Osteocyte (in vitro differentiated cells): ENCODE results near the gene GULP1. TPM values are rescaled to one million over a fixed set of nuclear protein-coding genes. Genes with fewer than 3 reads are reported as not detected.
A peak's percentile ranks its signal among the peaks of the same experiment; 100 is the strongest.

Source experiments
- DNase-seq: peaks from one replicate; pipeline ENCODE4 v3.0.0; 2021; ENCODE audit warnings: mixed read lengths; ENCODE audit not compliant: unreplicated experiment; ENCODE audit errors: extremely low spot score
- H3K27ac Mint-ChIP-seq: one replicate; pipeline ENCODE4 v1.8.0; 2021; ENCODE audit warnings: mild to moderate bottlenecking, mixed read lengths; ENCODE audit not compliant: unreplicated experiment
- H3K27me3 Mint-ChIP-seq: one replicate; pipeline ENCODE4 v1.8.0; 2021; ENCODE audit warnings: mixed read lengths; ENCODE audit not compliant: unreplicated experiment
- H3K36me3 Mint-ChIP-seq: one replicate; pipeline ENCODE4 v1.8.0; 2021; ENCODE audit warnings: mixed read lengths; ENCODE audit not compliant: unreplicated experiment
- H3K4me1 Mint-ChIP-seq: one replicate; pipeline ENCODE4 v1.8.0; 2021; ENCODE audit warnings: mixed read lengths; ENCODE audit not compliant: unreplicated experiment
- H3K4me3 Mint-ChIP-seq: one replicate; pipeline ENCODE4 v1.8.0; 2021; ENCODE audit warnings: mild to moderate bottlenecking, moderate library complexity, mixed read lengths; ENCODE audit not compliant: unreplicated experiment
- H3K9me3 Mint-ChIP-seq: one replicate; pipeline ENCODE4 v1.8.0; 2021; ENCODE audit warnings: mixed read lengths; ENCODE audit not compliant: unreplicated experiment
- CTCF ChIP-seq: fragments of 200-600 bp; sonication (generic); IDR thresholded peaks from 2 replicates; pipeline ENCODE4 v1.5.0; 2021; ENCODE audit warnings: antibody characterized with exemption, mild to moderate bottlenecking, moderate library complexity
- total RNA-seq: library from RNA; stranded (reverse); gene quantifications from 2 replicates; pipeline ENCODE4 v1.2.1, GENCODE V29; 2021

GULP1 gene
- total RNA-seq, 1 donor from 2014 or later = 36.7 TPM

- Mint-ChIP-seq H3K36me3 (peaks cover 13% of the 10 kb centered on the region), H3K9me3 (peaks cover 10% of the 10 kb centered on the region), H3K4me3 (no peak overlapping the region), H3K27ac (no peak overlapping the region), H3K27me3 (no peaks in the 10 kb centered on the region), H3K4me1 (peaks cover 31% of the 10 kb centered on the region)
- TF ChIP-seq CTCF = no peak
- DNase-seq = no peak
Observed at GRCh38 chr2:188380280-188380679, 88.6 kb downstream of the GULP1 start.

GRCh38 chr2:188381614-188382013, 89.9 kb downstream of the GULP1 start:
- Mint-ChIP-seq H3K4me3 (no peak overlapping the region), H3K4me1 (peaks cover 31% of the 10 kb centered on the region), H3K9me3 (peaks cover 18% of the 10 kb centered on the region), H3K27me3 (no peaks in the 10 kb centered on the region), H3K27ac (peak overlapping the region; percentile 77), H3K36me3 (peaks cover 21% of the 10 kb centered on the region)
- DNase-seq = no peak
- no peak for TF ChIP-seq CTCF

- no peak for TF ChIP-seq CTCF
- Mint-ChIP-seq H3K4me1 (peaks cover 31% of the 10 kb centered on the region), H3K4me3 (no peak overlapping the region), H3K36me3 (peaks cover 21% of the 10 kb centered on the region), H3K27ac (peak overlapping the region; percentile 70), H3K27me3 (no peaks in the 10 kb centered on the region), H3K9me3 (peaks cover 18% of the 10 kb centered on the region)
- no peak for DNase-seq
Observed at GRCh38 chr2:188382107-188382506, 90.4 kb downstream of the GULP1 start.

GRCh38 chr2:188383158-188383557, 91.5 kb downstream of the GULP1 start:
- Mint-ChIP-seq H3K27ac (peak overlapping the region; percentile 70), H3K4me1 (peaks cover 31% of the 10 kb centered on the region), H3K4me3 (peak overlapping the region; percentile 36), H3K27me3 (no peaks in the 10 kb centered on the region), H3K36me3 (peaks cover 21% of the 10 kb centered on the region), H3K9me3 (peaks cover 18% of the 10 kb centered on the region)
- no peak for TF ChIP-seq CTCF
- no peak for DNase-seq

- Mint-ChIP-seq H3K36me3 (peaks cover 21% of the 10 kb centered on the region), H3K4me1 (peaks cover 22% of the 10 kb centered on the region), H3K27ac (no peak overlapping the region), H3K27me3 (no peaks in the 10 kb centered on the region), H3K9me3 (peaks cover 22% of the 10 kb centered on the region), H3K4me3 (no peak overlapping the region)
- TF ChIP-seq CTCF = no peak
- no peak for DNase-seq
Observed at GRCh38 chr2:188385857-188386256, 94.2 kb downstream of the GULP1 start.
